ENCODE data around the gene RGS7.
"Not testable (repeated sequence)": the region's sequence is repeated elsewhere in the genome, so short reads cannot be mapped to it uniquely, and the experiment has no call there.

Gene RGS7

GRCh38 chr1:241068359-241068758 is 288.6 kb downstream of the RGS7 start:
- no peak for DNase-seq

- DNase-seq: no peak
These were observed 293.7 kb downstream of the RGS7 start for GRCh38 chr1:241063276-241063675.

GRCh38 chr1:241061062-241061461 is 295.9 kb downstream of the RGS7 start:
- DNase-seq: no peak

GRCh38 chr1:241048622-241049021 is 308.4 kb downstream of the RGS7 start:
- DNase-seq: no peak

GRCh38 chr1:241045659-241046058 is 311.3 kb downstream of the RGS7 start:
- DNase-seq: no peak

GRCh38 chr1:241034203-241034936 is 322.6 kb downstream of the RGS7 start:
- no peak for DNase-seq

- DNase-seq: no peak
These were observed 332.2 kb downstream of the RGS7 start for GRCh38 chr1:241024834-241025233.

GRCh38 chr1:241022366-241022765 is 334.6 kb downstream of the RGS7 start:
- no peak for DNase-seq

- no peak for DNase-seq
These were observed 335.9 kb downstream of the RGS7 start for GRCh38 chr1:241020851-241021697.

GRCh38 chr1:241012708-241013340 is 344.2 kb downstream of the RGS7 start:
- DNase-seq: no peak

GRCh38 chr1:241007668-241008067 is 349.3 kb downstream of the RGS7 start:
- no peak for DNase-seq

GRCh38 chr1:240999826-241000225 is 357.2 kb downstream of the RGS7 start:
- DNase-seq: no peak

GRCh38 chr1:240998441-240999015 is 358.5 kb downstream of the RGS7 start:
- no peak for DNase-seq

GRCh38 chr1:240998024-240998423 is 359.0 kb downstream of the RGS7 start:
- no peak for DNase-seq

- no peak for DNase-seq
These were observed 364.0 kb downstream of the RGS7 start for GRCh38 chr1:240993004-240993403.

- no peak for DNase-seq
These were observed 365.8 kb downstream of the RGS7 start for GRCh38 chr1:240991230-240991629.

GRCh38 chr1:240987928-240988327 is 369.1 kb downstream of the RGS7 start:
- no peak for DNase-seq

GRCh38 chr1:240985081-240985480 is 371.9 kb downstream of the RGS7 start:
- no peak for DNase-seq

GRCh38 chr1:240980342-240980741 is 376.7 kb downstream of the RGS7 start:
- no peak for DNase-seq

GRCh38 chr1:240976685-240977084 is 380.3 kb downstream of the RGS7 start:
- DNase-seq: no peak

GRCh38 chr1:240973875-240974274 is 383.1 kb downstream of the RGS7 start:
- no peak for DNase-seq

- not testable (repeated sequence) for DNase-seq
These were observed 384.9 kb downstream of the RGS7 start for GRCh38 chr1:240972059-240972458.

GRCh38 chr1:240970253-240970652 is 386.8 kb downstream of the RGS7 start:
- DNase-seq: no peak
